CD4-positive, alpha-beta T cell treated with Interferon gamma for 1 hour (primary cell): ENCODE results near the gene FOXN3.

Source experiments
- DNase-seq: peaks from one replicate; pipeline ENCODE4 v3.0.0-alpha.2; 2020

Gene FOXN3

DNA sequence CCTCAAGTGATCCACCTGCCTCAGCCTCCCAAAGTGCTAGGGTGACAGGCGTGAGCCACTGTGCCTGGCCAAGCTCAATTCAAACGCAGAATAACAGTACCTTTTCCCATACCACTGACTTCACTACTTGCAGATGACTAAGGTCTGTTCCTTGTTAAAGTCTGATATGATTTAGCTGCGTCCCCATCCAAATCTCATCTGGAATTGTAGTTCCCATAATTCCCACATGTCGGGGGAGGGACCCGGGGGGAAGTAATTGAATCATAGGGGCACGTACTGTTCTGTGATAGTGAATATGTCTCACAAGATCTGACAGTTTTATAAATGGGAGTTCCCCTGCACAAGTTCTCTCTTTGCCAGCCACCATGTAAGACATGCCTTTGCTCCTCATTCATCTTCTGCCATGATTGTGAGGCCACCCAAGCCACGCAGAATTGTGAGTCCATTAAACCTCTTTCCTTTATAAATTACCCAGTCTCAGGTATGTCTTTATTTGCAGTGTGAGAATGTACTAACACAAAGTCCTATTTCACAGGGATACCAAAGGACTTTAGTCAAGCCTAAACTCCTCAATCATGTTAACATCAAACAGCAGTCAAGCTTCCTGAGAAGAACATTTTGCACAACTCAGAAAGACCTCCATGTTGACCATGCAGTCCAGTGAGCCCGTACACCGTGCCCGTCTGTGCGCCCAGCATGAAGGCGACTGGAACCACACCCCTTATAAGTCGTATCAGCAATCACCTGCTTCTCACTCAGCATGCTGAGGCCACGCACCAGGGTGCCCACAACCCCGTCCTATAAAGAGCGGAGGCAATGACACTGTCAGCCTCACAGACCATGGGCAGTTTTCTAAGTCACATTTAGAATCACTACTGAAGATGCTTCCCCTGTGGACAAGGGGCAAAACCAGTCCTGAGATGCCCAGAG is 36.9 kb downstream of the FOXN3 start:
- DNase-seq: no peak

DNA sequence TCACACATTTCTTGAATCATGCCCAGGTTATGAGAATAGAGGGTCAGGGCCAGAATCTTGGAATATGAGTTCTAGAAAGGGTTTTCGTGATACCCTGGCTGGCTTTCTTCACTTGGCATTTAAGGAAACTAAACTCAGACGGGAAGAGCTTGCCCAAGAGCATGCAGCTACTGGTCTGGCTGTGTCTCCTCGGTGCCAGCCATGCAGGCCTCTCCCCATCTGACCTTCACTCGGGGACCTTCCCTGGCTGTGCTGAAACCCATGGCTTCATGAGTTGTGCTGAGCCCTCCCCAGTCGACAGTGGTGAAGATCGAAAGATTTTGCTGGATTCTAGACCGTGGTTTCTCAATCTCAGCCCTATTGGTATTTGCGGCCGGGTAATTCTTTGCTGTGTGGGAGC is 38.0 kb downstream of the FOXN3 start:
- no peak for DNase-seq

DNA sequence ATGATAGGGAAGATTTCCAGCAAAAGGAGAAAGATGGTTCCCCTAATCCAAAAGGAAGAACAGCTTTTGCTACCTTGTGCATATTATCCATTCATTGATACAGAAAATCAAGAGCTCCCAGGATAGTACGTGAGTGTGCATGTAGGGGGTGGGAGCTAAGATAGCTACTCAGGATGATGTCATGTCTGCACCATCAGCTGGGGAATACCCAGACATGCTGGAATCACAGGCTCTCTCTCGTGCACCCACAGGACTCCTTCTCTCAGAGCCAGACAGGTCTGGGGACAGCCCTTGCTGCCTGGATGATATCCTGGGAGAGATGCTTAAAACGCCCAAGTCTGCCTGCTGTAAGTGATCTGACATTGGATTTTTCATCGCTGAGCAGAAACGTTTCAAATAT is 38.9 kb downstream of the FOXN3 start:
- no peak for DNase-seq

DNA sequence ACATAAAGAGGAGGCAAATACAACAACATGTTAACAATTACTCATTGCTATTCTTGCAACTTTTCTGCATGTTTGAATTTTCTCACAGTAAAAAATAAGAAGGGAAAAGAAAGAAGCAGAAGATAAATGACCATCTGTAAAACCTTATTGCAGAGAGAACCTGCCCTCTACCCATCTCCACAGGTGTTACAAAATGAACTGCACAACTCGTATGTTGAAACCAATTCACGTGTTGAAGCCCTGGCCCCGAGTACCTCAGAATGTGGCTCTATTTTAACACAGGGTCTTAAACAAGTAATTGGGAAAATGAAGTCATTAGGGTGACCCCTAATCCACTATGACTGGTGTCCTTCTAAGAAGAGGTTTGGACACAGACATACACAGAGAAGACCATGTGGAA is 39.5 kb downstream of the FOXN3 start:
- DNase-seq: no peak

DNA sequence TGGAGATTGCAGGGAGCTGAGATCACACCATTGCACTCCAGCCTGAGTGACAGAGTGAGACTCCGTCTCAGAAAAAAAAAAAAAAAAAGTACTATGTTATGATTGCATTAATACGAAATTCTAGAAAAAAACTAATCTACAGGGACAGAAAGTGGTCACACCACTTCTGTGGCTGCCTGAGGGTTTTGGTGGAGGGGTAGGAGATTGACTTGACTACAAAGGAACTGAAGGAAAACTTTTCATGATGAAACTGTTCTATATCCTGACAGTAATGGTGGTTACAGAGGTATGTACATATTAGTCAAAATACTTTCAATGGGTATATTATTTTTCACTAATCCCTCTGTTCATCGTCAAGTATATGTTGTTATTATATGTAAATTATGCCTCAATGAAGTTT is 42.1 kb downstream of the FOXN3 start:
- DNase-seq: no peak

DNA sequence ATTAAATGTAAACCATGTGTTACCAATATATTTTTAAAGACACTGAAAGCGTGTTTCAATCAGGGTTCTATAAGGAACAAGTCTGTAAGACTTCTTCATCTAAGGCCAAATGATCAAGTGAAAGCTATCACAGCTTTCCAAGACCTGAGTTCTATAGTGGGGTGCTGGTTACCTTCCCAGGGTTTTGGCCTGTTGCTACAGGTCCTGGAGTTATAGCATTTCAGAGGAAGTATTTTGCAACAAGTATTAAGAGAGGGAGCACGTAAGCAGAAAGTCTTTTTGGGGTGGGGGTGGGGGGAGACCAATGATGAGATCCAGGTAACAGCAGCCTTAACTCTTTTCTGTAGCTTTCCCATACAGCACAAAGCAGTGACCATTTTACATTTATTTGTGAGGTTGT is 43.8 kb downstream of the FOXN3 start:
- no peak for DNase-seq

DNA sequence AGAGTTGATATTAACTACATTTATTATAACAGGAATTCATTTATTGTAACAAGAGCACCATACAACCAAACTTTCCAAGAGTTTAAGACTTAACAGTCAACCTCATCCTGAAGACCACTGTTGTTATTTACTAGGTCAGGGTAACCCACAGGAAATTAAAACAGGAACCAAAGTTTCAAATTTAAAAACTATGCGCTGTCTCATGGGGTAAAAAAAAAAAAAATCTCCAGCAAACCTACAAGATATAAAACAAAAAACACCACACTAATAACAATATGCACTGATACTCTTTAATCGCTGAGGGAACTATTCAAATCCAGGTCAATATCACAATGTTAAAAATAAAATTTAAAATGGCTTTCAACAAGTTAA is 44.5 kb downstream of the FOXN3 start:
- no peak for DNase-seq

DNA sequence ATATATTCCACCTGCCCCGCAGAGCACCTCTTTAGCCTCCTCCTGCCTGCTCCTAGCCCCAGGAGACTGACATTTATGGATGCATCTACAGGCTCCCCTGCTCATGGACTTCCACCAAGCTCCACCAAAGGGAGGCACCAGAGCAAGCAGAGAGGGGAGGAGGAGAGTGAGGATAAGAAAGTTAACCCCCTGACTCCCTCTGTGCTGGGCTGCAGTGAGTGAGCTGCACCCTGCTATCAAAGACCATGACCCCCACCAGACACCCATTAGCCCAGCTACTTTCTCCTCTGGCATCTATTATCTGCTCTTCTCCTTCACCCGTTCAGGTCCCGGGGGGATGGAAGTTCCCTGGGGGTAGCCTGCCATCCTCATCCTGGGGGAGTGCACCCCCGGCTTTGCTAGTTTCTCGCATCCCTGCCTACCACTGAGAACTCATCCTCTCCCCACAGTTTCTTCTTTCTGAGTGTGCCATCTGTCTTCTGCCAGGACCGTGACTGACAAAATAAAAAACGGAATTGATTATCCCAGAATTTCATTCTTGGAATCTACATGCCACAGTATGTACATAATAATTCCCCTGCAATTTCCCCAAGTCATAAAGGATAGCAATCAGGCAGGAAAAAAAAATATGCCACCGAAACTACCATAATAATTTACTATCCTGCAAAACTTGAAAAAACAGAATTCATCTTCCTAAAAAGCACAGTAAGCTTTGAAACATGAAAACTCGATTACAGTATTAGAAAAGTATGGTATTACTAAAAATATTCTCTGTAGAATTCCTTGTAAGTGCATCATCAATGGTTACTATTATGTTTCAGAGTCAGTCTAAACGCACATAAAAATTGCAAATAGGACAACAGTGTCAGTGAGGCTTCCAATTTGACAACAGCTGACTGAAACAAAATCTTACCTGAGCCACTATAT is 45.2 kb downstream of the FOXN3 start:
- DNase-seq: no peak

DNA sequence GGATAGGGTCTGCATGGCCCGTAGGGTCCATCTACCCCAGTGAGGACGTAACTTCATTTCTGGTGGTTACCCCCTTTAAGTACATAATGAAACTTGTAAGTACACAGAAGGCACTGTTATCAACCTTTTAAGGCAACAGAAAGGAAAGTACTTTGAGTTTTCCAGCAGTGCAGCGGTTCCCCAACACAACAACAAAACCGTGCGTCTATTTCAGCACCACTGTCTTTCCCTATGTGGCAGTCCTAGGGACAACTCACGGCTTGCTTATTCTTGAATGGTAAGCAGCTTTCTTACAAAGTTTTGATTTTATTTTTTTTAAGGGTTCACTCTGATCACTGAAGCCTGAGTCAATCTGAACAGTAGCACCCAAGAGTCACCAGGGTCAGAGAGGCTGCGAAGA is 46.3 kb downstream of the FOXN3 start:
- DNase-seq: no peak

DNA sequence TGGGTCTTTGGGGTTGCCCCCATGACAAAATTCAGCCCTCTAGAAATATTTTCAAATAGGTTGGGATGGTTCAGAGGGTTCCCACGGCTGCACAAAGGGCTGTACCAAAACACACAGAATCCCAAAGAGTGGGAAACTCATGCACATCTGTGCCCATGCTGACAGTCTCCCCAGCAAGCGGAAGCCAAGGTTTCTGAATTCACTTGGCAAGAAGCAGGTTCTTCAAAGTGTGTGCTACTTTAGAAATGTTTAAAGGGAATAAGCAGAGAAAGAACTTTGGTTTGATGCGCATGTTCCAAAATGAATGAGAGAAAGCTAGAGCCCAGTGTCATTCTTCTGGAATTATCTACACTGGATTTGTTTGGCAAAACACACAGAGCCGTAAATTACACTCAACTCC is 46.7 kb downstream of the FOXN3 start:
- no peak for DNase-seq

DNA sequence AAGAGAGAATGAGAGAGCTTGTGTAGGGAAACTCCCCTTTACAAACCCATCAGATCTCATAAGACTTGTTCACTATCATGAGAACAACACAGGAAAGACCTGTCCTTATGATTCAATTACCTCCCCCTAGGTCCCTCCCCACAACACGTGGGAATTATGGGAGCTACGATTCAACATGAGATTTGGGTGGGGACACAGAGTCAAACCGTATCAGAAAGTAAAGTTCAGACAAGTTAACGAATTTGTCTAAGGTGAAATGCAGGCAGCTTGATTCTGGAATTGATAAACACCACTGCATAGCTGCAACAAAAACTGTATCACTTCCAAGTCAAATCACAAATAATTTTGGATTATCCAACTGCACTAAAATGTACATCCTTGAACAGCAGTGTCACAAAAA is 47.4 kb downstream of the FOXN3 start:
- no peak for DNase-seq

DNA sequence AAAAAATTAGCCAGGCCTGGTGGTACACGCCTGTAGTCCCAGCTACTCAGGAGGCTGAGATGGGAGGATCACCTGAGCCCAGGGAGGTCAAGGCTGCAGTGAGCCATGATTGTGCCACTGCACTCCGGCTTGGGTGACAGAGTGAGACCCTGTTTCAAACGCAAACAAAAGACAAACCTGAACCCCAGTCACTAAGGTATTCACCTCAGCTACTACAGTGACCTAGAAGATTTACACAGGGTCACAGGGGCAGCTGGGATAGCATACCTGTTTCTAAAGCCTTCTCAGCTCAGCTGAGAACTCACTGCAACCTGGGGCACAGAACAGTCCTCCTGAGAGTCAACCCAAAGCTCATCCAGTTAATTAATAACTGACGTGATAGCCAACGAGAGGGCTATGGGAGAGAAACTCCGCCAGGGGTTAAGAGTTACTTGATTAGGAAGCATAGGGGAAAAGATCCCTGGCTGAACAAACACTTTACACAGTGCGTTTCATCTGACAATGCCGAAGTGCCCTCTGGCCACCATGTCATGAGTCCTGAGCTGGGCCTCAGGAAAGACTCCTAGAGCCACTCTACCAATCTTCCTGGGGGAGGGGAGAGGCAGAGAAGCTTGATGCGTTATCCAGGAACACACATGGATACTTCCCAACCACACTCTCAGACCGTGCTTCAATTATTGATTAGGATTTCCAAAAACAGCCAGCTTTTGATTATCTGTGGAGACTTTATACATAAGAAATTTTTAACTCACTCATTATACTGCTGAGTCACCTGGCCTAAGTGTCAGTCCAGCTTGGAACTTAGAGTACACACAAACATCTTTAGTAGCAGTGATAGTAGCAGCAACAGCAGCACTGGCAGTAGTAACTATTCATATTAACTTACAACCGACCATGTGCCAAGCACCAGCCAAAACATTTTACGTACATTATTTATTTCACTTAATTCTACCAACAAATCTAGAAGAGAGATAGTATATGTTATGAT is 48.2 kb downstream of the FOXN3 start:
- no peak for DNase-seq

DNA sequence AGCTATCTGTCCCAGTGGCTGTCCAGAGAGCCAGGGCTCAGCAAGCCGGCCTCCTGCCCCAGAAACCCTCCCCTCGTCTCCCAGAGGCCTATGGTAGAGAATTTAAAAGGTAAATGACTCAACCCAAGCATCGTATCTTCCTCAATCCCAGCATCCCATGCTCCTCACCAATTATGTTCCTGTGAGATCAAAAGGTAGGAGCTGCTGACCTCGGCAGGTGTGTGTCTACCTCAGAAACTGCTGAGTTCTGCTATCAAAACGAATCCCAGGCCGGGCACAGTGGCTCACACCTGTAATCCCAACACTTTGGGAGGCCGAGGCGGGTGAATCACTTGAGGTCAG is 49.3 kb downstream of the FOXN3 start:
- DNase-seq: no peak

DNA sequence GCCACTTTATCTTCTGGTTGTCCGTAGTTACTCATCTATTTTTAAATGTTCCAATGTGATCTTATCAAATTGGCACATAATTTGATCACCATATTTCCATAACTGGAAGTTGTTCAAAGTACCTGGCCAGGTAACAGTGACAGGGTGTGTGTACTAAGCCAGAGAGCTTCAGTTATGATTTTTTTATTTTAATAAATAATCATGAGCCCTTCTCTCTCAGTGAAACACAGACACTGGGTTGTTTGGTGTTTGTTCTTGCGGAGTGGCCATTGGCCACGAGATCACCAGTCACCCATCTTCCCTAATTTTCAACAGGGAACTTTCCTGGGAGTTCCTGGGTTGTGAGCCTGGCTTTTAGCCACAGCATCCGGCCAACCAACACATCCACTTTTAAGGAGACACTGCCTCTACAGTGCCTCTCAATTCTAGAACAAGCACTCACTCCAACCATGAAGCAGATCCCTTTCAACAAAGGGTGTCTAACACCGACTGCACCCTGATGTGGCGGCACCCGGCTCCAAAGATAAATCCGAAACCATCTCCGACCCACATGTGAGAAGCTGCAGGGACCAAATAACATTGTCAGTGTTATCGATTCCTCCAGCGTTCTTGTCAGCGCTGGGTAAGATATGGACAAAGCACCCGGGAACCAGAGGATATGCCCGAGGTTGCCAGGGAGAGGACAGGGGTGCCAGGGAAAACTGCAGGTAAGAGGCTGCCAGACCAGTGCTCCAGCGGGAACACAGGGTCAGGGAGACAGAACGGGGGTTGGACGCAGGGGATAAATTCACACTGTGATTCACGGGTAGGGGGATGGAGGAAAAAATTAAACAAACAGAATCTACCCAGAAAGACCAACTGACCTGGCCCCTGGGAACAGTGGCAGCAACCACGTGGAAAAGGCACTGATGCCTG is 49.9 kb downstream of the FOXN3 start:
- no peak for DNase-seq

DNA sequence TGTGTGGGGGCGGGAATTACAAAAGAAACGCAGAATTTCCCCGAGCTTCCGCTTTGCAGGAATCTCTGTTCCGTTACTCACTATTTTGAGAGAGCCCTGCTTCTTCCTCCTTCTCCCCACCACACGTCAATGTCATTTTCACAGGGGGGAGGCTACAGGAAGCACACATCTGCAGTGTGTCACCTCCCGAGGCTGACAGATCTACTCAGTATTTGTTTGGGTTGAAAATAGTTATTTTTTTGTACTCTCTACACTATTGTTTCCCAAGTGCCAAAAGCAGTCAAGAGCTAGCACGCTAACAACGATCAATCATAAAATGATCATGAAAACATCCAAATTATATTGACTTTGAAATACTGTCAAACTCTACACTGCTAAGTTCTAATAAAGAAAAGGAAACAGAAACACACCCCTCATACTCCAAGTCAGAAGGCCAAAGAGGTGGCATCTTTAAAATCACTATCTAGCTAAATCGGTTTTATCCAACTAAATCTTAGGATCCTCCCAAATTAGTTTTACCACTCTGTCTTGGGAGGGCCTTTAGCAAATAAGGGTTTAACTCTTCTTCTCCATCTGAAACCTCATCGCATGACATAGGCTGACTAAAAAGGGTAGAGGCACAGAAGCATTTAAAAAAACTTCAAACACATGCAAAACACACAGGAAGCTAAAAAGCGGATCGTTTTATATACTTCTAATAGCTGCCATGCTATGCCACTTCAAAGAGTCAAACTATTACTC is 51.8 kb downstream of the FOXN3 start:
- DNase-seq: peak; percentile 71

DNA sequence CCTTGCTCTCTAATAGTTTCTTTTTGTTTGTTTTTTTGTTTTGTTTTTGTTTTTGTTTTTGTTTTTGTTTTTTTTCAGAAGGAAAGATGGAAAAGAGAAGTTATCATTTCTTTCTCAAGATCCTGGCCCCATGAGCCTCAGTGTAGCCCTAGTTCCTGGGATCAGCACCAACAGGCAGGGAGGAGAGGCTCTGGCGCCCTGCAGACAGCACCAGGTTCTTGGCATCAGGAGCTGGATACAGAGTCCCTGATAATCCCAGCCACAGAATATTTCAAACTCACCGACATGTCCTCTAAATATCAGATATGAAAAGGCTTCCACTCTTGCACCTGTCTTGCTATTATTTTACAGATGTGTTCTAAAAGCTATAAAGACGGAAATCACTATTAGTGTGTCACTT is 52.7 kb downstream of the FOXN3 start:
- DNase-seq: no peak

DNA sequence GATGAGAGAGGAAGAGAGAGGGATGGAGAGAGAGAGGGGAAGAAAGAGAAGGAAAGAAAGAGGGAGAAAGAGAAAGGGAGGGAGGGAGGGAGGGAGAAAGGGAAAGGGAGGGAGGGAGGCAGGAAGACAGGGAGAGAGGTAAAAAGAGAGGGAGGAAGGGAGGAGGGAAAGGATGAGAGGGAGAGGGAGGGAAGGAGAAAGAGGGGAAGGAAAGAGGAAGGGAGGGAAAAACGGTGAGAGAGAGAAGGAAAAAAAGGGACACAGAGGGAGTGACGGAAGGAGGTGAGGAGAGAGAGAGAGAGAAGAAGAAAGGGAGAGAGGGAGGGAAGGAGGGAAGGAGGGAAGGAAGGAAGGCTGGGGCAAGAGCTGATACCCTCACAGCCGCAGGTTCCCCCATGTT is 56.8 kb downstream of the FOXN3 start:
- DNase-seq: no peak

DNA sequence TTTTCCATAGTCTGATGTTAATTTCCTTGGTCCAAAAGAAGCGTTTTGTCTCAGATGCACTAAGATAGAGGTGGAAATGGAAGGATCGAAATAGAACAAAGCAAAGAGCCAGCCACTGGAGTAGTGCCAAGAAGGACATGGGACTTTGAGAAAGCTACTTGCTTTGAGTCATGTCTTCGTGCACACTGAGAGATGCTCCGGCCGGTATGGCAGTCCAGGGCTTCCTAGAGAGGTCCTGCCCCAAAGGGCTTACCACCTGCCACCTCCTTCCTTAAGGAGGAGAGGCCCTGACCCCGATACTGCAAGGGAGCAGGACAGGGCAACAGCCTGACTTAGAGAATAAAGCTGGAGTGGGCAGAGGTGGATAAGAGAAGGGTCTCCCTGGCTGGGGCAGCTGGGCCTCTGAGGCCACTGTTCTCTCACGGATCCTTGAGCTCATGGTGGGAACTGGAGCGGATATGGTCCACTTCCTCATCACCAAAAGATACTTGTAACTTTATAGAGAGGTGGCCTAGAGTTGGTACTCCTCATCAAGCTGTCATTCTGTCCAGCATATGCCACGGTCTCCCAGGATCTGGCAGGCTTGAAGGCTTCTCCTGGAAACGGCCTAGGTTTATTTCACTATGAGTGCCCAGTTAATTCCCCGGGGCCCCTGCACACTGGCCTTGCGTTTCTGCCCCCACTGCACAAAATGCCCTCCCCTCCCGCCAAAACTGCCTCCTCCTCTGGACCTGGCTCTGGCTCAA is 57.4 kb downstream of the FOXN3 start:
- DNase-seq: no peak

DNA sequence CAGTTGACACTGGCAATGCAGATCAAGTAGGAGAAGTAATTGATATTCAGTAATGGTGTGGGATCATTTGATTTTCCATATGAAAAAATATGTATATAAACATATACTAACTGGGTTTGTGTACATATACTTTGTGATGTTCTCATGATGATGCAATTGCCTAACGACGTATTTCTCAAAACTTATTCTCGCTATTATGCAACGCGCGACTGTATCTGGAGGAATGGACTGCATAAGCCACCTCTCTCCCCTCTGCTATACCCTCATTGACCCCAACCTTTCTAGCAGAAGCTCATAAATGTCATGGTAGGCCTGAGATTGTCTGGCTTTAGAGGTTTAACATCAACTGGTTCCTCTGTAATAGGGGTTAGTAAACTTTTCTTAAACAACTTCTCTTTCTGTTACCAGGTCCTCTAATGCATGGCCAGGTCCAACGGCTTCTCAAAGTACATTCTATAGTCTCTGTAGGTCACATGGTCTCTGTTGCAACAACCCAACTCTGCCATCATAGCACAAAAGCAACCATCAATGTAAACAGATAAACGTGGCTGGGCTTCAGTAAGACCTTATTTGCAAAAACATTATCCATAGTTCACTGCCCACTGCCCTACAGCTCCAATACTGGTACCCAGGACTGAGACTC is 59.3 kb downstream of the FOXN3 start:
- no peak for DNase-seq

DNA sequence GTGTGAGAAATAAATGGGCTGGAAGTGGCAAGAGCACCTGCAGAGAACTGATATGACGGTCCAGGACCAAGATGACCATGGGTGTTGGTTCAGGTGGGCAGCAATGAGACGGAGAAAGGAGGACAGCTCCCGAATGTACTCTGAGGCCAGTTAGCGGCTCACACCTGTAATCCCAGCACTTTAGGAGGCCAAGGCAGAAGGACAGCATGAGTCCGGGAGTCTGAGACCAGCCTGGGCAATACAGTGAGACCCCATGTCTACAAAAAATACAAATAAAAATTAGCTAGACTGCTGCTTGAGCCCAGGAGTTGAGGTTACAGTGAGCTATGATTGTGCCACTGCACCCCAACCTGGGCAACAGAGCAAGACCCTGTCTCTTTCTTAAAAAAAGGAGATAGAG is 60.1 kb downstream of the FOXN3 start:
- DNase-seq: no peak
